Breast epithelium (tissue), 3 donors: ENCODE measurements around the gene NECTIN2.

Experiments used
- CTCF ChIP-seq, 3 donors: fragments of 450-650 bp; IDR thresholded peaks; one replicate each; pipeline ENCODE4 v1.5.1; 2016 to 2017; ENCODE audit warnings: antibody characterized with exemption in 3 of 3, mild to moderate bottlenecking in 3 of 3, moderate library complexity in 3 of 3
- POLR2A ChIP-seq: fragments of 450-650 bp; IDR thresholded peaks from one replicate; pipeline ENCODE4 v1.6.1; 2016; ENCODE audit warnings: antibody characterized with exemption, mild to moderate bottlenecking, moderate library complexity
- POLR2AphosphoS5 ChIP-seq, 3 donors: sonication (generic); formaldehyde crosslinking; IDR thresholded peaks; one replicate each; pipeline ENCODE4 v1.6.1; 2017; ENCODE audit warnings: antibody characterized with exemption in 3 of 3

GRCh38 chr19:44863990-44864389 lies 17.9 kb downstream of the NECTIN2 start:
- TF ChIP-seq CTCF (IDR thresholded peaks at IDR 0.05) (no peak), POLR2A (no peak), POLR2AphosphoS5 (IDR thresholded peaks at IDR 0.05) (no peak)
